Astrocyte of the hippocampus (primary cell): ENCODE measurements around the gene LCN12.

Source experiments
- DNase-seq: peaks from one replicate; pipeline ENCODE4 v3.0.0; 2011; ENCODE audit warnings: low read depth, low spot score

The LCN12 gene

DNA sequence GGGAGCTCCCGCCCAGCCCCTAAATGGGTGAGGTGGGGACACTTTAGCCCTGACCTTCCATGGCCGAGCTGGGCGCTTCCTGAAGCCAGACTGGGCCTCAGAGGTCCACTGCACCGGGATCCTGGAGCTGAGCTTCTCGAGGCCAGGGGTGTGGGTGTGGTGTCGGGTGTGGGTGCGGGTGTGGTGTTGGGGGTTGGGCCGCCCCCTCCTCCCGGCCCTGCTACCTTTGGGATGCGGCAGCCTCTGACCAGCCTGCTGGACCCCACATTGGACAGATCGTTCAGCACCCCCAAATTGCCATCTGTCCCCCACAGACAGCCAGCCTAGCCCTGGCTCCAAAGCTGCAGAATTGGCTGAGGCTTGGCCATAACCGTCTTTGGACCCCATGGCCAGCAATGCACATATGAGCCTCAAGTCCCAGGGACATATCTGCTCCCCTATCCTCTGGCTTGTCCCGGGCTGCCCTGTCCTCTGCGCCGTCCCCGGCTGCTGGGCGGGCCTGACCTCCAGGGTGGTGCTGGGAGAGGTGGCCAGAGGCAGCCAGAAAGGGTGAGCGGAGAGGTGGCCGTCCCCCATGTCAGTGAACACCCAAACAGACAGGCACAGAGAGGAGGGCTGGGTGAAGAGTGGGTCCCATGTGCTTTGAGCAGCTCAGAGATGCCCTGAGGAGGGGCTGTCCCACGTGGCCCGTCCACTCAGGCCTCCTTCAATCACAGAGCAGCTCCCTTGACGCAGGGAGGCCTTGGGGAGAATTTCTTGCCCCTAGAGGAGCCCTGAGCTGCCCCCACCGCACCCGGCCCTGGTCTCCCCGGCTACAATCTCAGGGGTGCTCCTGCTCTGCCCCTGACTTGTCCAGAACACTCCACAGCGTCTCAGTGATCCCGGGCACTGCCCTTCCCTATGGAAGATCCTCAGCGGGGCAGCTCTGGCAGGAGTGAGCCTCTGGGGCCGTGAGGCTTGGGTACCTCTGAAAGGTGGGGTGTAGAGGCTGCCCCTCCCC, 21.8 kb downstream of the LCN12 start:
- no peak for DNase-seq

DNA sequence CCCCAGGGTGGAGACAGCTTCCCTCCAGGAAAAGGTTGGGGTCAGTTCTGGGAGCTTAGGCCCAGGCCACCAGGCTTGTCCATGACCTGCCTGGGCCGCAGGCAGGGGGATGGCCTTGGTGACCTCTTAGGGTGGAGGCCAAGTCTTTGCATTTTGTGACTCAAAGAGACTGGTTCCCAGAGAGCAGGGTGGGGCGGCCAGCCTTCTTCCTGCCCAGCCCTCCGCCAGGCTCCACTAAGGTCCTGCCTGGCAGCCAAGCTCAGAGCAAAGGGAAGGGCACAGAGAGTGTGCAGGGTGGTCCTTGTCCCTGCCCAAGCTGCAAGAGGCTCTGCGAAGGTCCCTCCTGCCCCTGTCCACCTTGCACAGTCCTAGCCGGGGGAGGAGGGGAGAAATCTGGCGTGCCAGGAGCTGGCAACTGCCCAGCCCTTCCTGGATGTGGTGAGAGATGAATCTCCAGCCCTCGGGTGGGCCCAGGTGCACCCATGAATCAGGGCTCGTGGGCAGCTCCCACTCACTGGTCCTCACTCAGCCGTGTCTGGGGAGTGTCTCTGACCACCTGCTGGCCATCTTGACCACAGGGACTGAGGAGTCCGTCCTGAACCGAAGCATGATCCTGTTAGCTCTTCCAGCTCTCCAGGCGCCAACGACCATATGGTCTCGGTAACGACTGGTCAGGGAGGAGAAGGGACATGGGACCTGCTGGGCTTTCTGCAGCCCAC, 22.9 kb downstream of the LCN12 start:
- no peak for DNase-seq

DNA sequence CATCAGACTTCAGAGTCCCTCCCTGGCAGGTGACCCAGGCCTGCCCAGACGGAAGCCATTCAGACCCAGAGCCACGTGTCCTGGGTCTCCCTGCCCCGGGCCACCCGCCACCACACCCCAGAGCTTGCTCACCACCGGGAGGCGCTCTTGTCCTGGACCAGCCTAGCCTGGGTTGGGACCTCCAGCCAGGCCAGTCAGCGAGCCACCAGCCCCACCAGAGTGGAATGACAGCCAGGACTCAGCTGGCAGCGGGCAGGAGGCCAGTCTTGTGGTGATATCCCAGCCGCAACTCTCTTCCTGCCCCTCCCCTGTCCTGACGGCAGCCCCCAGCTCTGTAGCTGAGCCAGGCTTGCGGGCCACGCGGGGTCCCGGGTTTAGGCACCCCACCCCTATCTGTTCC, 23.6 kb downstream of the LCN12 start:
- peak; percentile 69 for DNase-seq

DNA sequence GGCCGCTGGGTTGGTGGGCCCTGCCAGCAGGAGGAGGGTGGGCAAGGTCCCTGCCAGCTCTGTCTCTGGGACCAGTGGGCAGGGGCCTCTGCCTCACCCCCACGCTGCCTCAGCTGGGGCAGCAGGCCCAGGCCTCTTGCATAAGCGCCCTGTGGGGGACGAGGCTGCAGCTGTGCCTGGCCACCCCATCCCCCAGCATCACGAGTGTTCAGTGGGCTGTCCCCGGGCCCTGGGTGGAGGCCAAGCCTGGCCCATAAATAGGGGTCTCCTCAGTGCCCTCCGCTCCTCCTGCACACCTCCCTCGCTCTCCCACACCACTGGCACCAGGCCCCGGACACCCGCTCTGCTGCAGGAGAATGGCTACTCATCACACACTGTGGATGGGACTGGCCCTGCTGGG, 25.1 kb downstream of the LCN12 start, which contains the start of gene PTGDS:
TSS of gene PTGDS (plus strand) at position 282 of the 400 bp plus-strand sequence. CDS start at position 357, 75 bp downstream.
- DNase-seq = no peak

DNA sequence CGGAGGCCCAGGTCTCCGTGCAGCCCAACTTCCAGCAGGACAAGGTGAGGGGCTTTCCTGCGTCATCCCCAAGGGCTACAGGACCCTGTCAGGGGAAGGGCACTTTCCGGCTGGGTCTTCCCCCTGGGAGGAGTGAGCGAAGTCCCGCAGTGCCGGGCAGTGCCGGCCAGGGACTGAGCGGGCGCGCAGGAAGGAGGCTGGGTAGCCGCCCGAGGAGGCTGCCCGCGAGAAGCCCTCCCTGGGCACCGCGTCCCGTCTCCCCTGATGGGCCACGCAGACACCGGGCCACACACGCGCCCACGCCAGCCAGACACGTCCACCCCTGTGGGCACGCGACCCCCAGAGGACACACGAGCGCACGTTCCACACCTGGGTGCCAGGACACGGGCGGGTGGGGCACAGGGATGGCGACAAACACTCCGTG, 25.6 kb downstream of the LCN12 start:
- DNase-seq = peak; percentile 33

DNA sequence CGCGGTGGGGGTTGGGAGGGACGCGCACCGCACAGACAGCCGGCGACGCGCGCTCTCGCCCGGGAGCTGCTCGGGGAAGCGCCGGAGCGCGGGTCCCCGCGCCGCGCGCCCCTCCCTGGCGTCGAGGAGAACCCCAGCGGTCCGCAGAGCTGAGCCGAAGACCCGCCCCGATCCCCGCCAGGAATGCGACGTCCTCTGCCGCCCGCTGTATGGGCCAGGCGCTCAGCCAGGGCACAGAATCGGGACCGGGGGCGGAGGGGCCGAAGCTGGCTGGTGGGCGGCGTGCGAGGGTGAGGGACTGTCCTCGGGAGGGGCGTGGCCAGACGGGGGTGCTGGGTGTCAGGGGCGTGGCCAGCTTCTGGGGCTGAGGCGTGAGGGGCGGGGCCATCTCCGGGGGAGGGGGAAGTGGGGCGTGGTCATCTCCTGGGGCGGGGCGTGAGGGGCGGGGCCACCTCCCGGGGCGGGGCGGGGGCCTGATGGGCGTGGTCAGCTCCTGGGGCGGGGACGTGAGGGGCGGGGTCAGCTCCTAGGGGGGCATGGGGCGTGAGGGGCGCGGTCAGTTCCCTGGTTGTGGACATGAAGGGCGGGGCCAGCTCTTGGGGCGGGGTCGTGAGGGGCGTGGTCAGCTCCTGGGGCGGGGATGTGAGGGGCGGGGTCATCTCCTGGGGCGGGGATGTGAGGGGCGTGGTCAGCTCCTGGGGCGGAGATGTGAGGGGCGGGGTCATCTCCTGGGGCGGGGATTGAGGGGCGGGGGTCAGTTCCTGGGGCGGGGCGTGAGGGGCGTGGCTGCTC, 26.2 kb downstream of the LCN12 start:
- DNase-seq = peak; percentile 64

DNA sequence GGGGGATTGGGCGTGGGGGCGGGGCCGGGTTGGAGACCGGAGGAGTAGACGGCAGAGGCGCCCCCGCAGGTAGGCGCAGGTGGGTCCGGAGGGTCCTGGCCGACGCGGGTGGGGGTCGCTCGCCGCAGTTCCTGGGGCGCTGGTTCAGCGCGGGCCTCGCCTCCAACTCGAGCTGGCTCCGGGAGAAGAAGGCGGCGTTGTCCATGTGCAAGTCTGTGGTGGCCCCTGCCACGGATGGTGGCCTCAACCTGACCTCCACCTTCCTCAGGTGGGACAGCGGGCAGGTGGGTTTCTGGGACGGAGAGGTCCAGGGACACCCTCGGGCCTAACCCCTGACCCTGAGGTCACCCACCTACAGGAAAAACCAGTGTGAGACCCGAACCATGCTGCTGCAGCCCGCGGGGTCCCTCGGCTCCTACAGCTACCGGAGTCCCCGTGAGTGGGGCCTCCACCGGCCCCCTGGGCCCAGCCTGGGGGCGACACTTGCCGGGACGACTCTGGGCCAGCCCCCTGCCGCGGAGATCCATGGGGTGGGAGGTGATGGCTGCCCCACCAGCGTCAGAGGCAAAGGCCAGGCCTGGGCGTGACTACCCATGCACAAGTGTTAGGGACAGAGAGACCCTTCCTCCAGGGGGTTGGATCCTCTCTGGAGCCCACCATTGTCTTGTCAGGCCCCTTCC, 26.9 kb downstream of the LCN12 start:
- no peak for DNase-seq

DNA sequence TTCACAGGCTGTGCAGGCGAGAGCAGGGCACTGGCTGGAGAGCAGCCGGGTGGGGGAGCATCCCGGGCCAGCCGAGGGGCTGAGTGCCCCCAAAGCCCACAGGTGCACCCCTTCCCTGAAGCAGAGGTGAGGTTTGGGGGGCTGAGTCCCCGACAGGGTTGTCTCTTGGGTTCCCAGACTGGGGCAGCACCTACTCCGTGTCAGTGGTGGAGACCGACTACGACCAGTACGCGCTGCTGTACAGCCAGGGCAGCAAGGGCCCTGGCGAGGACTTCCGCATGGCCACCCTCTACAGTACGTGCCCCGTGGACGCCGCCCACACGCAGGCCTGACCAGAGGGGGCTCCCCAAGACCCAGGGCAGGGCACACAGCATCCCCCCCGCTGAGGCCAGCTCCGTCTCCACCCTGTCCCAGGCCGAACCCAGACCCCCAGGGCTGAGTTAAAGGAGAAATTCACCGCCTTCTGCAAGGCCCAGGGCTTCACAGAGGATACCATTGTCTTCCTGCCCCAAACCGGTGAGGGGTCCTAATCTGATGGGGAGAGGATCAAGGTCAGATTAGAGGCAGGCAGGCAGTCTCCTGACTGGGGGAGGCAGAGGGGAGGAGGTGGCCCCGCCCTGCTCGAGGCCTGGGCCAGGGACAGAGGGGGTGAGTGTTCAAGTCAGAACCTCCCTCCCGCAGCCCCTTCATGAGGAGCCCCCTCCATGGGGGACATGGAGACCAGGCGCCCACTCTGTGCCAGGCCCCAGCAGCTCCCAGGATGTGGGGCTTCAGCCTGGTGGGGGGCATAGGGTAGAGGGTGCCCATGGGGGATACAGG, 27.9 kb downstream of the LCN12 start:
- no peak for DNase-seq

DNA sequence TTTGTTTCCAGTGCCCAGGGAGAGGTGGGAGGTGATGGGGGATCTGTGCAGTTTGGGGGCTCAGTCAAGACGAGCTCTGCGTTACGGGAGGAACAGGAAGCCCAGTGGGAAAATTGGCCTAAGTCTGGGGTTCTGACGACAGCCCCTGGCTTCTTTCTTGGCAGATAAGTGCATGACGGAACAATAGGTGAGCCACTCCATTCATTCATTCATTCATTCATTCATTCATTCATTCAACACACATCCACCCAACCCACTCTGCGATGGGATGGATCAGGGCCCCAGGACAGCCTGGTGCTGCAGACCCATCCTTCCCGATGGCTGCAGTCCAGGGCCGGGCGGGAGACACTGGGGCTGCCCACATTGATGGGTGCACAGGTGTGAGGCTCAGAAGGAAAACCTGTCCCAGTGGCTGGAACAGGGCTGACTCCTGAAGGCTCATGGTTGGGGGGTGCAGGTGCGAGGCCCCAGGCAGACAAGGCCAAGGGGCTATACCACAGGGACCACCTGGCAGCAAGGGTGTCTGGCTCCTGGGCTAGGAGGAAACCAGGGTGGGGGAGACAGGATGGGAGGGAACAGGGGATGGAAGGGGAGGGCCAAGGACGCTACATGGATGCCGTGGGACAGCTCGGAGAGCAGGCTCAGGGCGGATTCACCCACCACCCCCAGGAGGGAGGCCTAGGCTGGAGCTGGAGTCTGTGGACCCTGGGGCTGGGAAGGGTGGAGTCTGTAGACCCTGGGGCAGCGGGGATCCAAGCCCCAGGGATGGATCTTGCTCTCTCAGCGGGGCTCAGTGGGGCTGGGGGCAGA, 28.8 kb downstream of the LCN12 start:
- DNase-seq = no peak

DNA sequence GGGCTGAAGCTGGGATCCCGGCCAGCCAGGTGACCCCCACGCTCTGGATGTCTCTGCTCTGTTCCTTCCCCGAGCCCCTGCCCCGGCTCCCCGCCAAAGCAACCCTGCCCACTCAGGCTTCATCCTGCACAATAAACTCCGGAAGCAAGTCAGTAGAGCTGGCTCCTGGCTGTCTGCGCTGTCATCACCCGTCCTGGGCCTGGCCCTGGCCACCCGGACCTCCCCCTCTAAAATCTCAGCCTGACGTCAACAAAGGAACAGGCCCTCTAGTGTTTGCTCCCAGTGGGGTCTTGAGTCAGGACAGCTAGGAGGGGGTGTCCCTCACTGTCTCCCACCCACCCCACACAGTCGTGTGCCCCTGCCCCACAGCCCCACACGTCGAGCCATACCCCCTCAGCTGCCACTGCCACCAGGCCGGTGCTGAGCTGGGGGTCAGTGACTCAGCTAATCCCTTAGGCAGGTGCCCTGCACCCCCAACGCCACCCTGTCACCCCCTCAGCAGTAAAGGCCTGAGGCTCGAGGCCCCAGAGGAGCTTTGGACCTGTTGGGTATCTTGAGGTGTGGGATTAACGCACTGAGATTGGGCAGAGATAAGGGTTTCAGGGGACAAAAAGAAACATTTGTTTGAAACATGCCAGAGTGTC, 29.6 kb downstream of the LCN12 start:
- DNase-seq = no peak

DNA sequence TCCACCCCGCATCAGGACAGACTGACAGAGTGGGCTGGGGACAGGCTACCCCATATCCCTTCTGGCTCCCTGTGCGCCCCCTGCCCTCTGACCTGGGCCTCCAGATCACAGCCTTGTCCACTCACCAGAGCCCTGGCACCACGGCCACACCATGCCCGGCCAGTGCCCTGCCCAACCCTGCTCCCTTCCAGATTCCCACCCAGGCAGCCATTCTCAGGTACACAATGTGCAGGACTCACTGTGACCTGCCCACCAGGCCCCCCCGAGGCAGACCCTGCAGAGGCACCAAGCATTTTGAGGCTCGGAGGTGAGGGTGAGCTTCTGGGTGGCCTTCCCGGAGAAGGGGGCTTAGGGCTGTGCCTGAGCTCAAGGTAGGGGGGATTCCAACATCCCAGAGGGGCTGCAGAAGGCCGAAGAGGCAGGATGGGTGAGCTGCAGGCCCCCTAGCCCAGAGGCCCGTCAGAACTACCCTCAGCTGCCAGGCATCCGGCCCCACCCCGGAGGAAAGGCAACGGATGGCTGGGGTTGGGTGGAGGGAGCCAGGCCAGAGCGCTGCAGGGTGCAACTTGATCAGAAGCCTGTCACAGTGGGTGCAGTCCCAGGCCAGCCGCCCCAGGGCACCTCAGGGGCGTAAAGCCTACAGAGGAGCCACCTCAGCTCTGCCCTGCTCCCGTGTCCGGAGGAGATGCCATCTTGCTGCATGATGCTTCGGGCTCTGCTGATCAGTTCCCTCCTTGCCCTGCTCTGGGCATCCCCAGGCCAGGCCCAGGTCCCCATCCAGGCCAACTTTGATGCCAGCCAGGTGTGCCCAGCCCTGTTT, 30.4 kb downstream of the LCN12 start, which contains the start of gene LCNL1:
TSS of gene LCNL1 (plus strand) at position 762 of the 820 bp plus-strand sequence. CDS start 594 bp downstream, outside the sequence.
- DNase-seq = no peak

DNA sequence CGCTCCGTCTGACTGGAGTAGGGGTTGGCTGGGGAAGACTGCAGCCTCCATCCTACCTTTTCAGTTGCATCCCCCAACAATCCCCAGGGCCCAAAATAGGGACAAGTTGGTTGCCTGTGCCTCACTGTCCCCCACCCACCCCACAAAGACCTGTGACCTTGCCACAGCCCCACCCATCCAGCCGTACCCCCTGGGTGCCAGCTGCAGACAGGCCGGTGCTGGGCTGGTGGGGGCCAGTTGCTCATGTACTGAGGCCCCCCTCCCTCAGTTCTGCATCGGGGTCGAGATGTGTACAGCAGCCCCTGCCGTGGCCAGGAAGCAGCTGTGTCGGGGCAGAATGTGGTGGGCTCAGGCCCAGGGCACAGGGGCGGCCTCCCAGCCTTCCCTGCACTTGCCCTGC, 31.1 kb downstream of the LCN12 start:
- DNase-seq = no peak

DNA sequence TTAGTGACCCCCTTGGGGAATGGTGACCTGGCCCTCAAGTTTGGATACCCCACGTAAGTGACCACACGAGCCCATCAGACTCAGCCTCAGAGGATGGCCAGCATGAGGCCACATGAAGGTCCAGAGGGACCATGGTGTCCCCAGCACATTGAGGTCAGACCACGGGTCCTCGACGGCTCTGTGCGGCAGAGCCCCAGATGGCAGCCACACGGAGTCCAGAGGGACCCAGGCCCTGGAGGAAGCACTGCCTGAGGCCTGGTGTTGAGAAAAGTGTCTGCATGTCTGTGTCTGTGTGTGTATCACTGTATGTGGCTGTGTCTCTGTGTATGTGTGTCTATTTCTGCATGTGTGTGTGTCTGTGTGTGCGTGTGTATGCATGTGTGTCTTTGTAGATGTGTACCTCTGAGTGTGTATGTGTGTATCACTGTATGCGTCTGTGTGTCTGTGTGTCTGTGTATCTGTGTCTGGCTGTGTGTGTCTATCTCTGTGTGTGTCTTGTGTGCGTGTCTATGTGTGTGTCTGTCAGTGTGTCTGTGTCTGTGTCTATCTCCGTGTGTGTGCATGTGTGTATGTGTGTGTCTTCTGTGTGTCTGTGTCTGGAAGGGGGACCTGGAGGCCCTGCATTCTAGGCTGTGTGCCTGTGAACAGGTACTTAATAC, 31.7 kb downstream of the LCN12 start:
- no peak for DNase-seq

DNA sequence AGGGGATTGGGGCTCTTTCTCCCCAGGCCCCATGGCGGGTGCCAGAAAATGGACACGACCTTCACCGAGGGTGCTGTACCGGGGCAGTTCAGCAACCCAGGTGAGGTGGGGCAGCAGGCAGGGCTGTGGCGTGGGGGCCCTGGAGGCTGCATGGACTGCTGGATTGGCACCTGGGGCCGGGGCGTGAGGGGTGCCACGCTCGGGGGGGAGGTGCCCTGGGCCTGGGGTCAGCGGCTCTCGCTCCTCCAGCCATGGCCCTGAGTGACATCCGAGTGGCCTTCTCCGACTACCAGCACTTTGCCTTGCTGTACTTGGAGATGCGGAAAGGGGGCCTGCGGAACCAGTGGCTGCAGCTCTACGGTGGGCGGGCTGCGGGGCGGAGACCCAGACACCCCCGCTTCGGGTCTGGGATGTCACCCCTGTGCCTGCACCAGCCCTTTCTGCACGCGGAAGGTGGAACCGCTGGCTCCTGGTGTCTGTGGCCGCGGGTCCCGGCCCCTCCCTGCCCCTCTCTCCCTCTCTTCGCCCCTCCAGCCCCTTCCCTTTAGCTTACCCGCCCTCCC, 32.5 kb downstream of the LCN12 start:
- no peak for DNase-seq

DNA sequence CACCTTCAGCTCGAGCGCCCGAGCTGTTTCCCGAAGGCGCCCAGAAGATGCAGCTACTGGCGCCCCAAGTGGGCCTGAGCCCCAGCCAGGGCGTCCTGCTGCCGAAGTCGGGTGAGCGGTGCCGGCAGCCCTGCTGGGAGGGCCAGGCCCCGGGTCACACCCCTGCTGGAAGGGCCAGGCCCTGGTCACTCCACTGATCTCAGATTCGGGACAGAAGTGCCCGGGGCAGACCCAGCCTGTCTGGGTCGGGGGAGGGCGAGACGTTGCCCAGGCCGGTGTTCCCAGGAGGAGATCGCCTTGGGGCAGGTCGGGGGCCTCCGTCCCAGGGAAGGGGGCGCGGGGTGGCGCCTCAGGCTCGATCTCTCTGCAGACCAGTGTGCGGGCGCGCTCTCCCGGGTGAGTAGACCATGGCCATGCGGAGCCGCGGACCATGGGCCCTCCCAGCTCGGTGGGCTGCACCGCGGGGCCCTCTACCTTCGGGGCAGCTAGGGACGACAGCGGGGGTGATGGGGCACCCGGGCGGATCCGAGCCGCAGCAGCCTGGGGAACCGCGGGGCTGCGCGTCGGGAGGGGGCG, 33.0 kb downstream of the LCN12 start:
- no peak for DNase-seq

DNA sequence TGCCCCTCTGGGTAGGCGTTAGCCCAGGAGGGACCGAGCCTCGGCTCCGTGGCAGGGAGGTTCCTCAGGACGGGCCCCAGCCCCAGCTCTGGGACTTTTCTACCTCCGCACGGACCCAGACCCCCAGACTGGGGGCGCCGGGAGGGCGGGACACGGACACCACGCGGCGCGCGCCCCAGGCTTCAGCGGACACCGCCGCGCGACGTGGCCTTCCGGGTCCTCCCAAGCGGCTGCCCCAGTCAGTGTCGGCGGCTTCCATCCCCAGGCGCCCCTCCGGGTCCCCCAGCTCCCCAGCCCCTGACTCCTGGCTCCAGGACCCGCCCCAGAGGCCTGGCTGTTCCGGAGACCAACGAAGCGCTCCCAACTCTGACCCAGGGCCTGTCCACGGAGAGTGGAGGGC, 33.8 kb downstream of the LCN12 start:
- no peak for DNase-seq

DNA sequence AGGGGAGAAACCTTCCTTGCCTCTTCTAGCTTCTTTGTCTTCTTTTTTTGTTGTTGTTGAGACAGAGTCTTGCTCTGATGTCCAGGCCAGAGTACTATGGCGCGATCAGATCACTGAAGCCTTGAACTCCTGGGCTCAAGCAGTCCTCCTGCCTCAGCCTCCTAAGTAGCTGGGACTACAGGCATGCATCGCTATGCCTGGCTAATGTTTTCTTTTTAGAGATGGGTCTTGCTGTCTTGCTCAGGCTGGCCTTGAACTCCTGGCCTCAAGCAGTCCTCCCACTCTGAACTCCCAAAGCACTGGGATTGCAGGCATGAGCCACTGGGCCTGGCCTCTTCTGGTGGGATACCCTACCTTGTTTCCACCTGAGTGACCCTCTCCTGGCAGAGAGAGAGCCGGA, 36.8 kb downstream of the LCN12 start:
- DNase-seq = no peak
